Liver (tissue), 3 donors: ENCODE measurements around the gene LRRN2.

Source experiments
- EGR1 ChIP-seq, 2 donors: IDR thresholded peaks; 2 replicates each; pipeline ENCODE4 v1.6.1; 2016 to 2018; ENCODE audit warnings: antibody characterized with exemption in 2 of 2, low read depth in 2 of 2
- GABPA ChIP-seq, 2 donors: IDR thresholded peaks in 1 of 2; conservative IDR thresholded peaks in 1 of 2; 2 replicates each; pipeline ENCODE4 v1.6.1; 2016; ENCODE audit warnings: antibody characterized with exemption in 2 of 2, mild to moderate bottlenecking in 1 of 2, moderate library complexity in 1 of 2
- HNF4G ChIP-seq: IDR thresholded peaks from 2 replicates; pipeline ENCODE4 v1.6.1; 2016; ENCODE audit warnings: antibody characterized with exemption
- RAD21 ChIP-seq, 2 donors: IDR thresholded peaks; 2 replicates each; pipeline ENCODE4 v1.6.1; 2016; ENCODE audit warnings: antibody characterized with exemption in 2 of 2, mild to moderate bottlenecking in 2 of 2
- SP1 ChIP-seq: IDR thresholded peaks from 2 replicates; pipeline ENCODE4 v1.6.1; 2018; ENCODE audit warnings: antibody characterized with exemption, mild to moderate bottlenecking
- TAF1 ChIP-seq: conservative IDR thresholded peaks from 2 replicates; pipeline ENCODE4 v1.6.1; 2016; ENCODE audit warnings: antibody characterized with exemption, mild to moderate bottlenecking
- YY1 ChIP-seq: IDR thresholded peaks from 2 replicates; pipeline ENCODE4 v1.6.1; 2016; ENCODE audit warnings: antibody characterized with exemption, mild to moderate bottlenecking
- TF ChIP-seq, protein P1 (sequence below): fragments of 150-350 bp; IDR thresholded peaks from 2 replicates; pipeline ENCODE4 v1.5.1; 2017; ENCODE audit warnings: improper control_type of control experiment, low read depth, low read length; ENCODE audit not compliant: missing input control
- TF ChIP-seq, protein P2 (sequence below): IDR thresholded peaks from 2 replicates; pipeline ENCODE4 v1.6.1; 2016; ENCODE audit warnings: antibody characterized with exemption
- donor health status: healthy.
- donor health status: healthy.

DNA sequence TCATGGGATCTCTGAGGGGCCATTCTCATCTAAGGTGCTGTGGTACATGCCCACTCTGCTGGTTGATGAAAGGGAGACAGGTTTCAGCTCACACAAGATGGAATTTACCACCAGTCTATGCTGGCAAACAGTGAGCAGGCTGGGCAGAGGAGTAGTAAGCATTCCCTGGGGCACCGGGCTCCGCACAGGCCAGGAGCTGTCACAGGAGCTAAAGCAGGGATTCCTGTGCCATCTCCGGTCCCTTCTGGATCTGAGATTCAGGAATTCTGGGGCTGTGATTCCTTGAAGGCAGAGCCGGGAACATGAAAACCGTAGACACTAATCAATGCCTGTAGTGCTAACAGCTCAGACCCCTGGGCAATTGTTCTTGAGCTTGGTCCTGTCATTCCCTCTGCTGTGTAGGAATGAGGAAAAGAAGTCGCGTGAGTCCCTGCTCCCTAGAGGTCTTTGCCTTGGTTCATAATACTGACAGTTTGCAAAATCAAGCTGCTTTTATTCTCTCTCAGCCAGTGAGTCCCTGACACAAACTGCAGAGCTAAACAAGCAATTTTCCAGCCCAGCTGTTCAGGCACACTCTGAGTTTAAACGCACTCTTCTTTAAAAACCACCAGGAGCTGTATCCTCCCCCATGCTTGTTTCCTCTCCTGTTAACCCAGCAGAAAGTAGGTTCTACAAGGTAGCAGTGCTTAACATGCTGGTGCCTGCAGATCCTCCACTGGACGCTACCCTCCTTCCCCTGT lies 116.8 kb downstream of the LRRN2 start:
- TF ChIP-seq, protein P1, sequence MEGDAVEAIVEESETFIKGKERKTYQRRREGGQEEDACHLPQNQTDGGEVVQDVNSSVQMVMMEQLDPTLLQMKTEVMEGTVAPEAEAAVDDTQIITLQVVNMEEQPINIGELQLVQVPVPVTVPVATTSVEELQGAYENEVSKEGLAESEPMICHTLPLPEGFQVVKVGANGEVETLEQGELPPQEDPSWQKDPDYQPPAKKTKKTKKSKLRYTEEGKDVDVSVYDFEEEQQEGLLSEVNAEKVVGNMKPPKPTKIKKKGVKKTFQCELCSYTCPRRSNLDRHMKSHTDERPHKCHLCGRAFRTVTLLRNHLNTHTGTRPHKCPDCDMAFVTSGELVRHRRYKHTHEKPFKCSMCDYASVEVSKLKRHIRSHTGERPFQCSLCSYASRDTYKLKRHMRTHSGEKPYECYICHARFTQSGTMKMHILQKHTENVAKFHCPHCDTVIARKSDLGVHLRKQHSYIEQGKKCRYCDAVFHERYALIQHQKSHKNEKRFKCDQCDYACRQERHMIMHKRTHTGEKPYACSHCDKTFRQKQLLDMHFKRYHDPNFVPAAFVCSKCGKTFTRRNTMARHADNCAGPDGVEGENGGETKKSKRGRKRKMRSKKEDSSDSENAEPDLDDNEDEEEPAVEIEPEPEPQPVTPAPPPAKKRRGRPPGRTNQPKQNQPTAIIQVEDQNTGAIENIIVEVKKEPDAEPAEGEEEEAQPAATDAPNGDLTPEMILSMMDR = no peak
- TF ChIP-seq SP1 (no peak), RAD21 (IDR thresholded peaks at IDR 0.05) (no peak), YY1 (no peak), GABPA (IDR thresholded peaks at IDR 0.05 in 1 of 2, conservative IDR thresholded peaks at IDR 0.05 in 1 of 2) (no peak), TAF1 (no peak), EGR1 (IDR thresholded peaks at IDR 0.05; ENCODE audit: low read depth in 2 of 2) (no peak), HNF4G (no peak)
- TF ChIP-seq, protein P2, sequence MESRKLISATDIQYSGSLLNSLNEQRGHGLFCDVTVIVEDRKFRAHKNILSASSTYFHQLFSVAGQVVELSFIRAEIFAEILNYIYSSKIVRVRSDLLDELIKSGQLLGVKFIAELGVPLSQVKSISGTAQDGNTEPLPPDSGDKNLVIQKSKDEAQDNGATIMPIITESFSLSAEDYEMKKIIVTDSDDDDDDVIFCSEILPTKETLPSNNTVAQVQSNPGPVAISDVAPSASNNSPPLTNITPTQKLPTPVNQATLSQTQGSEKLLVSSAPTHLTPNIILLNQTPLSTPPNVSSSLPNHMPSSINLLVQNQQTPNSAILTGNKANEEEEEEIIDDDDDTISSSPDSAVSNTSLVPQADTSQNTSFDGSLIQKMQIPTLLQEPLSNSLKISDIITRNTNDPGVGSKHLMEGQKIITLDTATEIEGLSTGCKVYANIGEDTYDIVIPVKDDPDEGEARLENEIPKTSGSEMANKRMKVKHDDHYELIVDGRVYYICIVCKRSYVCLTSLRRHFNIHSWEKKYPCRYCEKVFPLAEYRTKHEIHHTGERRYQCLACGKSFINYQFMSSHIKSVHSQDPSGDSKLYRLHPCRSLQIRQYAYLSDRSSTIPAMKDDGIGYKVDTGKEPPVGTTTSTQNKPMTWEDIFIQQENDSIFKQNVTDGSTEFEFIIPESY = no peak
